ENCODE results near the gene WDR17.

WDR17 gene

GRCh38 chr4:176065435-176066291, at the start of gene WDR17:
Gene WDR17, plus strand, starts transcription at chr4:176065841. Its CDS starts 45,740 bp downstream, at chr4:176111581.
- peak; percentile 92 for DNase-seq

DNA sequence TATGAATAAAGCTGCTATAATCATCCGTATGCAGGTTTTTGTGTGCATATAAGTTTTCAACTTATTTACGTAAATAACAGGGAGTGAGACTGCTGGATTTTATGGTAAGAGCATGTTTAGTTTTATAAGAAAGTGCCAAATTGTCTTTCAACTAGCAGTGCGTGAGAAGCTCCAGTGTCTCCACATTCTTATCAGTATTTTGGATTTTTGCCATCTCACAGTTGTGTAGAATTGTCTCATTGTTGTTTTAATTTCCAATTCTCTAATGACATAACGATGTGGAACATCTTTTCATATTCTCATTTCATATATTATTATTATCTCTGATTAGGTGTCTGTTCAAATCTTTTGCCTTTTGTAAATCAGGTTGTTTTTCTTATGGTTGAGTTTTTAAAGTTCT, 49.0 kb upstream of the WDR17 start:
- no peak for DNase-seq

DNA sequence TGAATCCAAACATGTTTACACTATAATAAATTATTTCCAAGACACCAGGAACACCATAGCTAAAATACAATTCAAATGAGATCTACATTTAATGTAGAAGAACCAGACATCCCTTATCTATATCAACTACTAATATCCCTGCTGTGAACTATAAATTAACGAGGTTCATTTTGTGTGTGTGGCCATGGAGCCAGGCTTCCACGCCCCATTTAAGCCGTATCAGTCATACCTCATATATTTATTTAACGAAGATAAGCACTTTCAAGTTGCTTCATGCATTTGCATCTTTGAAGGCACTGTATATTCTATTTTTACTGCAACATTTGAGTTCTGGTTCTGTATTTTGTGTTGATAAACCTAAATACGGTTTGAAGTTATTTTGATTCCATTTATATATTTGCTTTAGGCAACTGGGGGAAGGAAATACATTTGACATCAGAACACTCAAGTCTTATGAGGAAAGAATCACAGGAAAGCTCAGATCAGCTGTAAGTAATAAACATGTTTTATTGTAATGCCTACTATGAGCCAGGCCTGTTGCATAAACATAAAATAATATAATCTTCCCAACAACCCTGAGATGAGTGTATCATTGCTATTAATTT, 45.1 kb upstream of the WDR17 start:
- DNase-seq: no peak

GRCh38 chr4:176030391-176030790, 35.2 kb upstream of the WDR17 start:
- DNase-seq: no peak

DNA sequence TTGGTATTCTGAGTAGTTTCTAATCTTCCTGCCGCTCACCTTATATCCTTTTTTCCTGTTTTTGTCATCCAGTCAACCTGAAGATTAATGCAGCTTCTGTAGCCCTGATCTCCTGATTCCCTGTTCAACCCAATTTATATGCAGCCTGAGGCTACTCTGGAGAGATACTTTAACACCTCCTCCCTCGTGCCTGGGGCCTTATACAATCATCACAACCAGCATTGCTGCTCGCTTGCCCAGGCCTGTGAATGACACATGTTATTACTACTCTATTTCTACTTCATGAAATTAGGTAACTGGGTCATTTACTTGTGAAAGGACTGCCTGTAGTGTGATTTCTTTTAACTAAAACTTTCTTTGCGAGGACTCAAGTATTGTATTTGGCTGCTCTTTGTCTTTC, 33.7 kb upstream of the WDR17 start:
- no peak for DNase-seq

DNA sequence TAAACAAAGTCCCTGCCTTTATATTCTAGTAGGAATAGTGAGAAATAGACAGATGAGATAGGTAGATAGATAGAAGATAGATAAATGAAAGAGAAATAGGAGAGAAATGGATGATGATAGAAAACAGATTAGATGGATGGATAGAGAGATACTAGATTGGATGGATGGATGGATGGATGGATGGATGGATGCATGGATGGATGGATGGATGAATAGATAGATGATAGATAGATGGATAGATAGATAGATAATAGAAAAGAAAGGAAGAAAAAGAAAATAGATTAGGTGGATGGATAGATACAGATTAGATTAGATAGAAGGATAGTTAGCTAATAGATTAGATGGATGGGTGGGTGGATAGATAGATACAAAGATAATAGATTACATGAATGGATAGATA, 33.2 kb upstream of the WDR17 start:
- DNase-seq: no peak

GRCh38 chr4:176034499-176034898, 31.1 kb upstream of the WDR17 start:
- DNase-seq: peak; percentile 51

DNA sequence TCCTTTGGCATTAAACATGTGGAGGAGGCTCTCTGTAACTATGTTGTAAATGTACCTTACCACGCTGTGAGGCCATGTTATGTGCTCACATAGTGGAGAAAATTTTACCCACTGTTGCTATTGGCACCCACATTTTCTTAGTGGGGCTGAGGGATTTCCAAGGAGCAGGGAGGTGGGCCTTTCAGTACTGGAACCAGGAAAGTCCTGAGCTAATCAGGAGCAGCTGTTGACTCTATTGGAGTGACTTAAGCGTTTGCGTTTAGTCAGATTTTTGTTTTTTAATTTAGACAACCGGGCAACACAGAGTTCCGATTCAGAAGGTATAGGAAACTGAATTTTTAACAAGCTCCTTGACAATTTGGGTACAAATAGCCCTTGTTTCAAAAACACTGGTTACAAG, 30.7 kb upstream of the WDR17 start:
- no peak for DNase-seq

GRCh38 chr4:176036585-176037205, 28.9 kb upstream of the WDR17 start:
- no peak for DNase-seq

DNA sequence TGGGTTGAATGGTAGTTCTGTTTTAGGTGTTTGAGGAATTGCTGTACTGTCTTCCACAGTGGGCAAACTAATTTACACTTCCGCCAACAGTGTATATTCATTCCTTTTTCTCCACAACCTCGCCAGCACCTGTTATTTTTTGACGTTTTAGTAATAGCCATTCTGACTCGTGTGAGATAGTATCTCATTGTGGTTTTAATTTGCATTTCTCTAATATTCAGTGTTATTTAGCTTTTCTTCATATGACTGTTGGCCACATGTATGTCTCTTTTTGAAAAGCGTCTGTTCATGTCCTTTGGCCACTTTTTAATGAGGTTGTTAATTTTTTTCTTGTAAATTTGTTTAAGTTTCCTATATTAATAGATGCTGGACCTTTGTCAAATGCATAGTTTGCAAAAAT, 26.9 kb upstream of the WDR17 start:
- DNase-seq: no peak

DNA sequence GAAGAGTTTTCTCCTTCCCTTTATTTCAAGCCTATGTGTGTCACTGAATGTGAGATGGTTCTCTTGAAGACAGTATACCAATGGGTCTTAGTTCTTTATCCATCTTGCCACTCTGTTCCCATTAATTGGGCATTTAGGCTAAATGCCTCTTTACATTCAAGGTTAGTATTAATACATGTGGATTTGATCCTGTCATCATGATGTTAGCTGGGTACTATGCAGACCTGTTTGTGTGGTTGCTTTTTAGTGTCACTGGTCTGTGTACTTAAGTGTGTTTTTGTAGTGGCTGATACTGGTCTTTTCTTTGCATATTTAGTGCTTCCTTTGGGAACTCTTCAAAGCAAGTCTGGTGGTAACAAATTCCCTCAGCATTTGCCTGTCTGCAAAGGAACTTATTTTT, 23.4 kb upstream of the WDR17 start:
- no peak for DNase-seq

DNA sequence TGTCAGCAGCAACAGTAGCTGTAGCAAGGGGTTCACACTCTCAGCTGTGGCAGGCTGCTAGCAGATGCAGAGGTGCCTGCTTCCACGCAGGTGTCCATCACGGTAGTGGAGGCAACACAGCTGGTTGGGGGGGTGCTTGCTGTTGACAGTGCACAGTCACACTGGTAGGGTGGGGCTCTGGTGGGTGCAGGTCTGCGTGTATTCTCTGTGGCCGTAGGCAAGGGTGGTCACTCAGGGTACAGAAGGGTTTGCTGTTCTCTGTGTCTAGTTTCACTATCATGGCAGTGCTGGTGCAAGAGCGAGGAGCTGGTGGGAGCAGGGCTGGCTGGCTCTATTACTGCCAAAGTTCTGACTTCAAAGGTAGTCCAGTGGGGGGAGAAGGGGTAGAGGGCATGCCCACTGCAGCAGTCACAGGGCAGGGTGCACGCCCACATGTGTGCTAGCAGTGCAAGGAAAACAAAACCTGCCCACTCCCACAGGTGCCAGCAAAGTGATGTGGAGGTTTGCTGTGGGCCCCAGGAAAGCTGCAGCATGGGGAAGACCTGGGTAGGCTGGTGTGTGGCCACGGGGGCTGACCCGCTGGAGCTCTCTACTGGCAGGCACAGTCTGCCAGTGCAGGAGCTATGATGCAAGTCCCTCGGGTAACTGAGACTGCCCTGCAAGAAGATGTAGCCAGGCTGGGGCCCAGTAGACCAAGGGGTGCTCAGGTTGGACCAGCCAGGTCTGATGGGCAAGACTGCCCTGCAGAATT, 21.6 kb upstream of the WDR17 start:
- DNase-seq: no peak

GRCh38 chr4:176044589-176044951, 21.1 kb upstream of the WDR17 start:
- no peak for DNase-seq

- no peak for DNase-seq
Measured at GRCh38 chr4:176048631-176049030, 17.0 kb upstream of the WDR17 start.

DNA sequence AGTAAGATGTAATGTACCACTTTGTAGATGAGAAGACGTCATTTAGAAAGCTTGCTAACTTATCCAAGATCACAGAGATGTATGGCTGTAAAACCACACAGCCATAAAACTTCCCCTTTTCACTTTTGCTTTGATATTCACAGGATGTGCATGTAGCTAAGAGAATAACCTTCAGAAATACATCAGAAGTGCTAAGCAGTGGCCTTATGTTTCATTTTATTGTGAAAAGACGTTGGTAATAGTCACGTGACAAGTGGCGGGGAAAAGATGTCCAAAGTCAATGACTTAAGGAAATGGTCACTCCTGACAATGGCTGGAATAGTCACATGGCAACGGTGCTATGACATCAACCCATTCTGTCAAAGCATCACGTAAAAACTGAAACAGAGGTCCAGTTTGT, 12.9 kb upstream of the WDR17 start:
- no peak for DNase-seq

DNA sequence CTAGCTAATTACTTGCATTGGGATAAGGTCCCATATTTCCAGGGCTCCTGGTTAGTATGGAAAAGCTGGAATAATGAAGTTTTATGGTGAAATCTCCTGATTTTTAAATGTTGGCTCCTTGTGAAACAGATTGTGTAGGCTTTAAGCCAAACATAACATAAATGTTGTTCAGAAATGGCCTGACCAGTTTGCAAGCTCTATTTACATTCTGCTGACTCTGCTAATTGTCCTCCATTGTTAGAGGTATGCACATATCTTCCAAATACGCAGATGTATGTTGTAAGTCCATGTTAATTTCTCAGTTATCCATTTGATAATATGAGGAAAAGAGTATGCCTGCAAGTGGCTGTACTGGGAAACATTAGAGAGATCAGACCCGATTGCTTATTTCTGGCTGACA, 11.9 kb upstream of the WDR17 start:
- DNase-seq: no peak

DNA sequence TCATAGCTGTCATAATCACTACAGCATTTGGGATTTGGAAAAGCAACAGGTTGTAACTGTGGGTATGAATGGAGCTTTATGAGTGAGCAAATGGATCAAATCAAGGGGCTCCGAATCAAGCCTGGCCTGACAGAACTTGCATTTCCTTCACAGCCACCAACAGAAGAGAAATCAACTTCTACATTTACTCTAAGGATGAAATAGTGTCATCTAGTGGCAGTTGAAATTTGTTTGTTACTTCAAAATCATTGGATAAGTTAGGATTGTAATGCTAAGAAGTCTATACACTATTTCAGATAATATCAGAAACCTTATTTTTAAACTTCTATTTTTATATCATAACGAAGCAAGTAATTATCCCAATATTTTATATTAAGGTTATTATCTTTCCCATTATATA, 10.7 kb upstream of the WDR17 start:
- no peak for DNase-seq

- DNase-seq: no peak
Measured at GRCh38 chr4:176063718-176064117, 1.9 kb upstream of the WDR17 start.

GRCh38 chr4:176064539-176064938, 1.1 kb upstream of the WDR17 start:
- DNase-seq: no peak

GRCh38 chr4:176066757-176067156, 1.1 kb downstream of the WDR17 start:
- no peak for DNase-seq

DNA sequence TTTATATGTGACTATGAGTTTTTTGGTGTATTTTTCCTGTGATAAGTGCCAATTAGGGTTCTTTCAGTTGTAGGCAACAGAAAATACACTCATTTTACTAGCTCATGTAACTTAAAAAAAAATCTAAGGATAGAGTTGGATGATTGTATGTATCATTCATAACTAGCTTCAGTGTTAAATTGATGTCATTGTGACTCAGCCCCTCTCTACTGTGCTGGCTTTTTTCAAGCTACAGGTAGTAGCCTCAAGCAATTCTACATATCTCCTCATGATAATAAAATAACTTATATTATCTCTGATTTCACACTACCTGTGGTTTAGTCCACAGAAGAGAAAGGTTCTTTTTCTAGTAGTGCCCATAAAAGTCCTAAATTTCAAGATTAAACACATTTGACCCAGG, 11.9 kb downstream of the WDR17 start:
- DNase-seq: no peak

DNA sequence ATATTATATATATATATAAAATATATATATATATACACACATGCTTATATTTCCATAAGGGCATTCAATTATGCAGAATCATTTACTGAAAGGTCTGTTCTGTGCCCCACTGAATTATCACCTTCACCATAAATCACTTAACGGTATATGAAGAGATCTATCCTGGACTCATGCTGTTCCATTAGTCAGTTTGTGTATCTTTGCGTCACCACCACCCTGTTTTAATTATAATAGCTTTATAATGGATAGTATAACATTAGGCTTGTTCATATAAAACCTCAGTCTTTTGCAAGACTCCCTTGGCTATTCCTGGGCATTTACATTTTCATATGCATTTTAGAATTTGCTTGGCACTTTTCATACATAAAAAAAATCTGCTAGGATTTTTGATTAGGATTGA, 19.1 kb downstream of the WDR17 start:
- DNase-seq: no peak

GRCh38 chr4:176090115-176090514, 24.5 kb downstream of the WDR17 start:
- peak; percentile 17 for DNase-seq

- no peak for DNase-seq
Measured at GRCh38 chr4:176099314-176099713, 33.7 kb downstream of the WDR17 start.
